ENCODE measurements around the gene POU6F2. TPM values are rescaled to one million over a fixed set of nuclear protein-coding genes. Genes with fewer than 3 reads are reported as not detected.

The POU6F2 gene
- total RNA-seq, 1 donor from 2014 or later = 0.04 TPM

- TF ChIP-seq, protein P1, sequence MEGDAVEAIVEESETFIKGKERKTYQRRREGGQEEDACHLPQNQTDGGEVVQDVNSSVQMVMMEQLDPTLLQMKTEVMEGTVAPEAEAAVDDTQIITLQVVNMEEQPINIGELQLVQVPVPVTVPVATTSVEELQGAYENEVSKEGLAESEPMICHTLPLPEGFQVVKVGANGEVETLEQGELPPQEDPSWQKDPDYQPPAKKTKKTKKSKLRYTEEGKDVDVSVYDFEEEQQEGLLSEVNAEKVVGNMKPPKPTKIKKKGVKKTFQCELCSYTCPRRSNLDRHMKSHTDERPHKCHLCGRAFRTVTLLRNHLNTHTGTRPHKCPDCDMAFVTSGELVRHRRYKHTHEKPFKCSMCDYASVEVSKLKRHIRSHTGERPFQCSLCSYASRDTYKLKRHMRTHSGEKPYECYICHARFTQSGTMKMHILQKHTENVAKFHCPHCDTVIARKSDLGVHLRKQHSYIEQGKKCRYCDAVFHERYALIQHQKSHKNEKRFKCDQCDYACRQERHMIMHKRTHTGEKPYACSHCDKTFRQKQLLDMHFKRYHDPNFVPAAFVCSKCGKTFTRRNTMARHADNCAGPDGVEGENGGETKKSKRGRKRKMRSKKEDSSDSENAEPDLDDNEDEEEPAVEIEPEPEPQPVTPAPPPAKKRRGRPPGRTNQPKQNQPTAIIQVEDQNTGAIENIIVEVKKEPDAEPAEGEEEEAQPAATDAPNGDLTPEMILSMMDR (IDR thresholded peaks at IDR 0.05; ENCODE audit: insufficient read depth, low read length, poor library complexity, severe bottlenecking) = no peak
- DNase-seq (ENCODE audit: low read depth) = no peak
Measured at GRCh38 chr7:39133088-39133487, 155.4 kb downstream of the POU6F2 start.

GRCh38 chr7:39137480-39137879 lies 159.8 kb downstream of the POU6F2 start:
- TF ChIP-seq, protein P1 (IDR thresholded peaks at IDR 0.05; ENCODE audit: insufficient read depth, low read length, poor library complexity, severe bottlenecking) = no peak
- no peak overlapping the region for H3K4me3 ChIP-seq (ENCODE audit: low read depth, low read length)
- no peak for DNase-seq (ENCODE audit: low read depth)
- H3K36me3 ChIP-seq (ENCODE audit: control insufficient read depth, insufficient read depth, low read length) = no peaks in the 10 kb centered on the region
- H3K27me3 ChIP-seq (ENCODE audit: control insufficient read depth, insufficient read depth, low read length) = no peaks in the 10 kb centered on the region

More at GRCh38 chr7:39133088-39133487, 155.4 kb downstream of the POU6F2 start:
- no peaks in the 10 kb centered on the region for H3K27me3 ChIP-seq (ENCODE audit: control insufficient read depth, insufficient read depth, low read length)
- no peak overlapping the region for H3K4me3 ChIP-seq (ENCODE audit: low read depth, low read length)
- H3K36me3 ChIP-seq (ENCODE audit: control insufficient read depth, insufficient read depth, low read length) = no peaks in the 10 kb centered on the region

DNA sequence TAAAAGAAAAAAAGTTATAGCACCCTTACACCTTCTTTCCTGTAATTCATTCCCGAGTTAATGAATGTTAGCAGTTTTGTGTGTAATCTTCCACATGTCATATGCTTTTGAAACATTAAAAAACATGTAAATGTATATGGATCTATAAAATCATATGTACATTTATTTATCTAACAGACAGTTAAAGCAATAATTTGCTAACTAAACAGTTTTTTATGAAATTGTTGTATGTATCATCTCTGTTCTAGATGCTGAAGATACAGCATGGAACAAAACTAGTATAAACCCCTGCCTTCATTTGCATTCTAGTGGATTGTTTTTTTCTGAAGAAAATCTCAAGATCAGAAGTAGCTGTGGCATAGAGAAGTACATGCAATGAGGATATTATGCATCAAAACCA lies 165.0 kb downstream of the POU6F2 start:
- TF ChIP-seq, protein P1 (IDR thresholded peaks at IDR 0.05; ENCODE audit: insufficient read depth, low read length, poor library complexity, severe bottlenecking) = no peak
- Histone ChIP-seq H3K27me3 (ENCODE audit: control insufficient read depth, insufficient read depth, low read length) (no peaks in the 10 kb centered on the region), H3K36me3 (ENCODE audit: control insufficient read depth, insufficient read depth, low read length) (no peaks in the 10 kb centered on the region), H3K4me3 (ENCODE audit: low read depth, low read length) (no peak overlapping the region)
- DNase-seq (ENCODE audit: low read depth) = no peak

GRCh38 chr7:39144420-39144819 lies 166.7 kb downstream of the POU6F2 start:
- no peak for DNase-seq (ENCODE audit: low read depth)
- no peak overlapping the region for H3K4me3 ChIP-seq (ENCODE audit: low read depth, low read length)
- no peaks in the 10 kb centered on the region for H3K36me3 ChIP-seq (ENCODE audit: control insufficient read depth, insufficient read depth, low read length)
- H3K27me3 ChIP-seq (ENCODE audit: control insufficient read depth, insufficient read depth, low read length) = no peaks in the 10 kb centered on the region
- TF ChIP-seq, protein P1 (IDR thresholded peaks at IDR 0.05; ENCODE audit: insufficient read depth, low read length, poor library complexity, severe bottlenecking) = no peak

- DNase-seq (ENCODE audit: low read depth) = no peak
- TF ChIP-seq, protein P1 (IDR thresholded peaks at IDR 0.05; ENCODE audit: insufficient read depth, low read length, poor library complexity, severe bottlenecking) = no peak
- Histone ChIP-seq H3K4me3 (ENCODE audit: low read depth, low read length) (no peak overlapping the region), H3K27me3 (ENCODE audit: control insufficient read depth, insufficient read depth, low read length) (no peaks in the 10 kb centered on the region), H3K36me3 (ENCODE audit: control insufficient read depth, insufficient read depth, low read length) (no peaks in the 10 kb centered on the region)
Measured at GRCh38 chr7:39145283-39145682, 167.6 kb downstream of the POU6F2 start.

- no peaks in the 10 kb centered on the region for H3K36me3 ChIP-seq (ENCODE audit: control insufficient read depth, insufficient read depth, low read length)
- no peak for DNase-seq (ENCODE audit: low read depth)
- H3K4me3 ChIP-seq (ENCODE audit: low read depth, low read length) = no peak overlapping the region
- H3K27me3 ChIP-seq (ENCODE audit: control insufficient read depth, insufficient read depth, low read length) = no peaks in the 10 kb centered on the region
- TF ChIP-seq, protein P1 (IDR thresholded peaks at IDR 0.05; ENCODE audit: insufficient read depth, low read length, poor library complexity, severe bottlenecking) = no peak
Measured at GRCh38 chr7:39145935-39146334, 168.2 kb downstream of the POU6F2 start.
